Measurements from ENCODE around the gene RBMS3.

RBMS3 gene

DNA sequence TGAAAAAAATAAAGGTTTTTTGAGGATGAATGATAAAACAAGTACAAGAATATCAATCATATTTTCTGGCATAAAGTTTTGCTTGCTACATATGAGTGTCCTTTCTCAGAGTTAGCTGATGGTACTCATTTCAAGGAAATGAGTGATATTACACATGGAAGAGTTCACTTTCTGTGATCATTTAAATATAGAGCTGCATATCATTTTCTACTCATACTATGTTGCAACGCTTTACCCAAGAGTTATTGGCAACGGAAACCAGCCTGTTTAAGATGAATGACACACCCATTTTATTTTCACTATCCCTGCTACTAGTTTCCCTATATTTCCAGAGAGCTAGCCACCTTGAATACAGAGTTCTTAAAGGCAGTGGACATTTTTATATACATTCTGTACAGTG, 35.4 kb upstream of the RBMS3 start:
- TF ChIP-seq, protein P1, sequence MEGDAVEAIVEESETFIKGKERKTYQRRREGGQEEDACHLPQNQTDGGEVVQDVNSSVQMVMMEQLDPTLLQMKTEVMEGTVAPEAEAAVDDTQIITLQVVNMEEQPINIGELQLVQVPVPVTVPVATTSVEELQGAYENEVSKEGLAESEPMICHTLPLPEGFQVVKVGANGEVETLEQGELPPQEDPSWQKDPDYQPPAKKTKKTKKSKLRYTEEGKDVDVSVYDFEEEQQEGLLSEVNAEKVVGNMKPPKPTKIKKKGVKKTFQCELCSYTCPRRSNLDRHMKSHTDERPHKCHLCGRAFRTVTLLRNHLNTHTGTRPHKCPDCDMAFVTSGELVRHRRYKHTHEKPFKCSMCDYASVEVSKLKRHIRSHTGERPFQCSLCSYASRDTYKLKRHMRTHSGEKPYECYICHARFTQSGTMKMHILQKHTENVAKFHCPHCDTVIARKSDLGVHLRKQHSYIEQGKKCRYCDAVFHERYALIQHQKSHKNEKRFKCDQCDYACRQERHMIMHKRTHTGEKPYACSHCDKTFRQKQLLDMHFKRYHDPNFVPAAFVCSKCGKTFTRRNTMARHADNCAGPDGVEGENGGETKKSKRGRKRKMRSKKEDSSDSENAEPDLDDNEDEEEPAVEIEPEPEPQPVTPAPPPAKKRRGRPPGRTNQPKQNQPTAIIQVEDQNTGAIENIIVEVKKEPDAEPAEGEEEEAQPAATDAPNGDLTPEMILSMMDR (IDR thresholded peaks at IDR 0.05) = no peak

DNA sequence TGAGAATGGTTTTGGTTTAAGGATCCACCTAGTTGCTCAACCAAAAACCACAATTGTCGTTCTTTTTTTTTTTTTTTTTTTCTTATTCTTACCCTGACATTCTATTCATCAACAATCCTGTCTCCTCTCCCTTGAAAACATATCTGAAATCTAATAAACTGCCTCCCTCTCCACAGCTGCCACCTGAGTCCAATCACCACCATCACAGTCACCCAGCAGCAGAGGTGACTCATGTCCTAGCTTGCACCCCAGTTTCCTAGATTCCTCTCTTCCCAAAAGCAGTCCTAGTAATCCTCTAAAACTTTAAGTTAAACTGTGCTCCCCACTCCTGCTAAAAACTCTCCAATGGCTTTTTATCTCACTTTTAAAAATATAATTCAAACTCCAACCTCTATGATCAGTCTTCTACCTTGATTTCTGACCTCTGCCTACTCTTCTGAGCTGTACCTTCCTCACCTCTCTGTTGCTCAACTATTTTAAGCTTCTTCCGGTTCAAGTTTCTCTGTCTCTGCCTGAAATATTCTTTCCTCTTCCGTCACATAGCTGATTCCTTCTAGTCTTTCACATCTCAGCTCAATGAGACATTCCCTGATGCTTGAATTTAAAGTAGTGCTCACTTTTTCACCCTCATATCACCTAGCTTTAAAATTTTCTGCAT, 33.7 kb upstream of the RBMS3 start:
- TF ChIP-seq, protein P1 (IDR thresholded peaks at IDR 0.05) = no peak

DNA sequence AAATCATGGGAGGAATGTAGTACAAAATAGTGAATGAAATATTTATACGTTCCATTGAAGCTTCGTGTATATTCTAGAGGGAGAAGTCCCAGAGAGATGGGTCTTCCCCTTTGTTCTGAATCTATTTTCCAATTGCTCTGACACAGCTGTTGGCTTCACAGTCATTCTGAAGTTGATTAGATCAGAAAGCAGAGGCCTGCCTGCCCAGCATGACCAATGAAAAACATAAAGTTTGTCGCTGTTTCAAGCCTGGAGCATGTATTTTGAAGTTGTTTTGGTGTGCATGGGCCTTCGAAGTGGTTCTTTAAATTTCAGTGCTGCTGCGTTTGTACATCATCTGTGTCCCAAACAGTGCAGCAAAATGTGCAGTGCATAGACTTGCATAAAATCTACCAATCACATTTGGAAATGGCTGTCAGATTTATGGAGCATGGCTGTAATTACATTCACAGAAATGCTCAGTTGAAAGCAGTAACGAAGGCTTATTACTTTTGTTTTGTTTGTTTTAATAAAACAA, 31.0 kb upstream of the RBMS3 start:
- TF ChIP-seq, protein P1 (IDR thresholded peaks at IDR 0.05) = no peak

DNA sequence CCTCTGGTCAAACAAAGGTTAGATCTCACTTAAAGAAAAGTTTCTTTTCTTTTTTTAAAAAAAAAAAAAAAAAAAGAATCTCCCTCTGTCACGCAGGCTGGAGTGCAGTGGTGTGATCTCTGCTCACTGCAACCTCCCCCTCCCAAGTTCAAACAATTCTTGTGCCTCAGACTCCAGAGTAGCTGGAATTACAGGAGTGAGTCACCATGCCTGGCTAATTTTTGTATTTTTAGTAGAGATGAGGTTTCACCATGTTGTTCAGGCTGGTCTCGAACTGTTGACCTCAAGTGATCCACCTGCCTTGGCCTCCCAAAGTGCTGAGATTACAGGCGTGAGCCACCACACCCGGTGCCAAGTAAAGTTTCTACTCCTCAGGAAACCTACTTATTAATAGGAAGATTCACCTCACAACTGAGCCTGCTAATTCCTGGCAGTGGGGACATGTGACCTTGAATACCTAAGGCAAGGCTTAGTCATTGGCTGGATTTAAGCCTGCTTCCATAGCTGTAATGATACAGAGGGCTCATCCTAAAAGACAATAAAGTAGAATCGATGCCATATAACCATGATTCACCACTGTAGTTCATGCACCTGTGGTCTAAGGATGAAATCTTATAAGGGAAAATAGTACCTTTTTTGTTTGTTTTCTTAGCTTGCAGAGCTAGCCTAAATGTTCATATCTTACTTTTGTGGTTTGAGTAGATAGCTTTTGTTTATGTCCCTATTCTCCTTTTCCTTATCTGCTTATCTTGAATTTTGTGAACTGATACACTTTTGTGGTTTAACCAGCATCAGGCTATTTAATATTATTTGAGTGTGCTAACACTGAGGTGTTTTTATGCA, 24.8 kb upstream of the RBMS3 start:
- TF ChIP-seq, protein P1 (IDR thresholded peaks at IDR 0.05) = no peak

DNA sequence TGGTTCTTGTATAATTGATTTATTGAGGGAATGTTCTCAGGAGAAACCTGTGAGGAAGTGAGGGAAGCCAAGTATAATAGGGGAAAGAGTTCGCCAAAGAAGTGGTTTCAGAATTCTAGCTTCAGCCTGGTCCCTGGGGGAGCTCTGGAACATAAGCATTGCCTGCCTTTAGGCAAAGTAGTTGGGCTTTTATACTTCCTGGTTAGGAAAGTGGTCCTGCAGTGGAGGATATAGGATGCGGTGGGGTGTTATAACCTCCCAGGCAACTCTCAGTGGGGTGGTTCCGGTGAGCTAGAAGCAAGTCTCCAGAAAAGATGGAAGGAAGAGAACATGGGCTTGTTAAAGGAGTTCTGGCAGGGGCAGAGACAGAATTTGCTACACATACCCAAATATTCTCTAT, 22.7 kb upstream of the RBMS3 start:
- TF ChIP-seq, protein P1 (IDR thresholded peaks at IDR 0.05) = no peak

DNA sequence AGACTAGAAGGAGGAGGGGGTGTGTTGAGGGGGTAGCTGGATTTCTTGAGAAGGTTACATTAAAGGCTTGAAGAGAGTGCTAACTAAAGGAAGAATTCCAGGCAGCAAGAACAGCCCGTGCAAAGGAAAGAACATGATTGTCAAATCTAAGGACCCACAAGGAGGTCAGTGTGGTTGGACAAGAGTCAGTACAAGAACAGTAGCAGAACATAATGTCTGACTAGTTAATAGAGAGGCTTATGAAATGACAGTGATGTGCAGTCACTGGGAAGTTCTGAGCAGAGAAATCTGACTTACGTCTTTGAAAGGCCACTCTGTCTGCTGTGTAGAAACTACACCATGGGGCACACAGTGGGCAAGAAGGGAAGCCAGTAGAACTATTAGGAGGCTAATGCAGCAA, 19.8 kb upstream of the RBMS3 start:
- TF ChIP-seq, protein P1 (IDR thresholded peaks at IDR 0.05) = no peak

DNA sequence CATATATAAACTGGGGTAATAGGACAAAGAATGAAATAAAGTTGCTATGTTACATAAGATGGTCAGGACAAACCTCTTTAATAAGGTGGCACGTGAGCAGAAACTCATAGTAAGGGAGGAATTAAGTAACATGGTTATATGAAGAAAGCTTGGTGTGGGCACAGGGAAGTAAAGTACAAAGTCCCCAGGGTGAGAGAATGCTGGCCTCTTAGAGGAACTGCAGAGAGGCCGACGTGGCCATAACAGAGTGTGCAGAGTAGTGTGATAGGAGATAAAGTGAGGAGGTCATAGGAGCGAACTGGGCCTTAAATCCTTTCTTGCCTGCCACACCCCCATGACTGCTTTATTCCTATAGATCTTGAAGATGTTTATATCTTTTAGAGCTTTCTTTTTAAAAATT, 17.4 kb upstream of the RBMS3 start:
- TF ChIP-seq, protein P1 (IDR thresholded peaks at IDR 0.05) = no peak

Measured in LNCAP (cell line).